Neural cell (in vitro differentiated cells): ENCODE results near the gene KCNA10.

ENCODE experiments used
- CTCF ChIP-seq: fragments of 450-650 bp; IDR thresholded peaks from 2 replicates; pipeline ENCODE4 v1.5.1; 2014; ENCODE audit warnings: antibody characterized with exemption, mild to moderate bottlenecking, moderate library complexity; ENCODE audit not compliant: poor library complexity, severe bottlenecking
- EZH2 ChIP-seq: fragments of 200-600, 300-800 bp; shearing (Covaris generic), sonication (generic); IDR thresholded peaks from 2 replicates; pipeline ENCODE4 v1.6.1; 2014; ENCODE audit warnings: antibody characterized with exemption, low read length, borderline replicate concordance, mild to moderate bottlenecking; ENCODE audit not compliant: insufficient read depth, poor library complexity, severe bottlenecking
- POLR2AphosphoS5 ChIP-seq: IDR thresholded peaks from 2 replicates; pipeline ENCODE4 v1.6.1; 2012

GRCh38 chr1:110493059-110493699, 25.8 kb downstream of the KCNA10 start:
- no peak for TF ChIP-seq CTCF
- no peak for TF ChIP-seq EZH2
- TF ChIP-seq POLR2AphosphoS5, result no peak
